ENCODE measurements around the gene SPON2. TPM values are rescaled to one million over a fixed set of nuclear protein-coding genes. Genes with fewer than 3 reads are reported as not detected.

SPON2 gene
- total RNA-seq, 1 donor from 2014 or later, result 3.4 TPM

DNA sequence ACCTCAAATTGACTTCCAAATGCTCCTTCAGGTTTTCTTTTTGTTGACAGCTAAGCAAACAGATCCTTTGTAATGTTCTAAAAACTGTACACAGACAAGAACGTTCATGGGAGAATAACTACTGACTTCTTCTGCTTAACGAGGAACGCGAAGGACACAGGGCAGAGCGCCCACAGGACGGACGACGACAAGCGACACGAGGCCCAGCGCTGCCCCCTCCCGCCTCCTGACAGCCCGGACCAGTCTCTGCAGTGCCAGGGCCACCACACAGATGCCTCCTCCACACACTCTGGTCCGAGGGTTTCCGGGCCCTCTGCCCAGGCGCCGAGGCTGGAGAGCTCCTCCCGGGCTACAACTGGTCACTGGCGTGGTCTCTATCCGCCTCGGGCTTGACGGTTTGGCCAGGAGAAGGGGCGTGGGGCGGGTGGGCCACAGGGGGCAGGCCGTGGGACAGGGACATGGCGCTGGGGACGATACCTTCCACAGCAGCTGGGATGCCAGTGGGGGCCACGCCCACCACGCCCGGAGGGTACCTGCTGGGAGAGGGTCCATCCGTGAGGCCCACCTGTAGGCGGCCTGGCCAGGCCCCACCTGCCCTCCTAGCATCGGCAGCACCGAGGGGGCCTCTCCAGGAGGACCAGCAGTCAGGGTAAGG, 39.6 kb upstream of the SPON2 start:
- peaks cover 24% of the 10 kb centered on the region for H3K4me1 Mint-ChIP-seq
- no peak for TF ChIP-seq CTCF (IDR thresholded peaks at IDR 0.05)
- H3K9me3 Mint-ChIP-seq, result no peaks in the 10 kb centered on the region
- ChIA-PET POLR2A (no interaction called here), CTCF (no interaction called here)
- H3K4me3 Mint-ChIP-seq, result no peak overlapping the region
- H3K36me3 Mint-ChIP-seq (ENCODE audit: low read depth), result peaks cover 40% of the 10 kb centered on the region
- no peaks in the 10 kb centered on the region for H3K27me3 Mint-ChIP-seq
- DNase-seq, result no peak
- no peak overlapping the region for H3K27ac Mint-ChIP-seq
- no peak for ATAC-seq (ENCODE audit: low read depth)
- intact Hi-C loops (cut with micrococcal nuclease), result no loop called here

DNA sequence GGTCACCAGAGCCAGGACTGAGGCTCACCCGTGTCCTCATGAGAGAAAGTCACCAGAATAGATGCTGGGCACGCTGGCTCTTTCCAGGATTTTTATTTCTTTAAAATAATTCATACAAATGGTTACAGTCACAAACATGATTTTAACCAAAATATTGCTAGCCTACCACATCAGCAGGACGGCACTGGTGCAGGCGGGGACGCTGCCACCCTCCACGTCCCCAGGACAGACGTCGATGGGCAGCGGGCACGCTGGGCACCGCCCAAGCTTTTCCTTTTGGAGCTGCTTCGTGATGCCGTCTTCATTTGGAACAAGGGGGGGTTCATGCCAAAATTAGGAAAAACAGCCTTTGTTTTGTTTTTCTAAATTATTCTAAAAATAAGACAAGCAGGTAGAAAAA, 39.0 kb upstream of the SPON2 start:
- TF ChIP-seq CTCF (IDR thresholded peaks at IDR 0.05), result no peak
- no peaks in the 10 kb centered on the region for H3K27me3 Mint-ChIP-seq
- no peak for DNase-seq
- H3K9me3 Mint-ChIP-seq, result no peaks in the 10 kb centered on the region
- ChIA-PET POLR2A (no interaction called here), CTCF (no interaction called here)
- no peak overlapping the region for H3K27ac Mint-ChIP-seq
- peaks cover 37% of the 10 kb centered on the region for H3K36me3 Mint-ChIP-seq (ENCODE audit: low read depth)
- no peak overlapping the region for H3K4me3 Mint-ChIP-seq
- intact Hi-C loops (cut with micrococcal nuclease), result no loop called here
- H3K4me1 Mint-ChIP-seq, result peaks cover 18% of the 10 kb centered on the region
- ATAC-seq (ENCODE audit: low read depth), result no peak

DNA sequence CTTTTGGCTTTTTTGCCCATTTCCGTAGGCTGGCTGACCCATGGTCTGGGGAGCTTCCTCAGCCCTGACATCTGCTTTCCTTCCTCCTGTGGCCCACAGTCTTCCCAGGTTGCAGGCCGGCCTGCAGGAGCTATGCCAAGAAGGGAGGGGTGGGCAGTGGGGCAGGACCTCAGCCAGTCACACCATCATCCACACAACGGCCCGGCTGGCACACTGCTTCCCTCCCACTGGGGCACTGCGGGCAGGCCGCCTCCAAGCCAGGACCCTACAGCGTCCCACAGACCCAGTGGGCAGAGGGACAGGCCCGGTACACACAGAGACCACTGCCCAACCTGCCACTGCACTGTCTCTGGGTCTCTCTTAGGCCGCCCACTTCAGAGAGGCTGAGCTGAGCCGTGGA, 38.6 kb upstream of the SPON2 start:
- CTCF ChIA-PET, result no interaction called here
- no peak overlapping the region for H3K27ac Mint-ChIP-seq

DNA sequence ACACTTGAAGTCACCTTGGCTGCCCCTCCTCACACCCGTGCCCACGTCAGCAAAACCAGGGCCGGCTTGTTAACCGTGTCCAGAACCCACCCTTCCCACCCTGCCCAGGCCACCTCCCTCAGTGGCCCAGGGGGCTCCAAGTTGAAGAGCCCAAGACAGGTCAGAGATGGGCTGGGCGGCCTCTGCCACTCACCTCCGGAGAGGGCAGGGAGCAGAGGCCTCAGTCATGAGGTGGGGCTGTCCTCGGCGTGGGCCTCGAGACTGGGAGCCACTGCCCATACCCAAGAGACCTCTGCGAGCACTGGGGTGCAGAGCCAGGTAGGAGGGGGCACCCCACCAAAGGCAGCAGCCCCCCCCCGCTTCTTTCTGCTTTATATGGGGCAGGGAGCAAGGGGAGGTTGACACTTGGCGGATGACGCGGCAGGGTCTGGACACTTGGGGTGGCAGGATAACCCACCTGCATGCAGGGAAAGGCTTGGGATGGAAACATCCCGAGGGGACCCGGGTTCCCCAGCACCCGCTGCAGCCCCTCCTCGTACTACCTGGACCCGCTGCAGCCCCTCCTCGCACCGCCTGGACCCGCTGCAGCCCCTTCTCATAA, 38.0 kb upstream of the SPON2 start:
- peaks cover 31% of the 10 kb centered on the region for H3K36me3 Mint-ChIP-seq (ENCODE audit: low read depth)
- H3K9me3 Mint-ChIP-seq, result no peaks in the 10 kb centered on the region
- DNase-seq, result no peak
- ChIA-PET CTCF (no interaction called here), POLR2A (no interaction called here)
- intact Hi-C loops (cut with micrococcal nuclease), result no loop called here
- no peaks in the 10 kb centered on the region for H3K27me3 Mint-ChIP-seq
- ATAC-seq (ENCODE audit: low read depth), result no peak
- H3K4me3 Mint-ChIP-seq, result no peak overlapping the region
- peaks cover 8% of the 10 kb centered on the region for H3K4me1 Mint-ChIP-seq
- no peak overlapping the region for H3K27ac Mint-ChIP-seq
- no peak for TF ChIP-seq CTCF (IDR thresholded peaks at IDR 0.05)

More for the DNA sequence above, 38.6 kb upstream of the SPON2 start:
- DNase-seq, result no peak
- Mint-ChIP-seq H3K9me3 (no peaks in the 10 kb centered on the region), H3K4me1 (peaks cover 14% of the 10 kb centered on the region), H3K27me3 (no peaks in the 10 kb centered on the region), H3K4me3 (no peak overlapping the region), H3K36me3 (ENCODE audit: low read depth) (peaks cover 37% of the 10 kb centered on the region)
- POLR2A ChIA-PET, result no interaction called here
- no peak for ATAC-seq (ENCODE audit: low read depth)
- TF ChIP-seq CTCF (IDR thresholded peaks at IDR 0.05), result no peak
- intact Hi-C loops (cut with micrococcal nuclease), result no loop called here

- no peak for DNase-seq
- CTCF ChIA-PET, result no interaction called here
- H3K9me3 Mint-ChIP-seq, result no peaks in the 10 kb centered on the region
- POLR2A ChIA-PET, result no interaction called here
- H3K36me3 Mint-ChIP-seq (ENCODE audit: low read depth), result peaks cover 26% of the 10 kb centered on the region
- intact Hi-C loops (cut with micrococcal nuclease), result no loop called here
- TF ChIP-seq CTCF (IDR thresholded peaks at IDR 0.05), result no peak
- H3K27ac Mint-ChIP-seq, result no peak overlapping the region
- no peak overlapping the region for H3K4me3 Mint-ChIP-seq
- H3K4me1 Mint-ChIP-seq, result peaks cover 7% of the 10 kb centered on the region
- ATAC-seq (ENCODE audit: low read depth), result no peak
- H3K27me3 Mint-ChIP-seq, result no peaks in the 10 kb centered on the region
These were observed 37.4 kb upstream of the SPON2 start for GRCh38 chr4:1209821-1210220.

All from activated B cell treated with CpG ODN at 0.5 μM for 24 hours (primary cell).